Muscle of leg (tissue), 11 donors: ENCODE measurements around the gene MYCBPAP. TPM values are rescaled to one million over a fixed set of nuclear protein-coding genes. Genes with fewer than 3 reads are reported as not detected.

Source experiments
- DNase-seq: peaks from one replicate; pipeline ENCODE4 v3.0.0; 2013
- H3K27ac ChIP-seq: one replicate; pipeline ENCODE4 v1.5.1; 2013; ENCODE audit warnings: mild to moderate bottlenecking, low read length, control low read depth
- H3K27me3 ChIP-seq: one replicate; pipeline ENCODE4 v1.6.1; 2013; ENCODE audit warnings: low read length; ENCODE audit not compliant: control insufficient read depth, insufficient read depth
- H3K36me3 ChIP-seq: one replicate; pipeline ENCODE4 v1.6.1; 2013; ENCODE audit warnings: low read length; ENCODE audit not compliant: control insufficient read depth, insufficient read depth
- H3K4me1 ChIP-seq: one replicate; pipeline ENCODE4 v1.6.1; 2013; ENCODE audit warnings: low read length; ENCODE audit not compliant: control insufficient read depth, insufficient read depth
- H3K4me3 ChIP-seq: one replicate; pipeline ENCODE4 v1.5.1; 2013; ENCODE audit warnings: low read length, control low read depth
- H3K9me3 ChIP-seq: replicated peaks from 2 replicates; pipeline ENCODE4 v1.6.1; 2013; ENCODE audit warnings: low read depth, low read length; ENCODE audit not compliant: control insufficient read depth
- WGBS: methylation state at CpG from one replicate; pipeline ENCODE4 v1.1.5; 2013; ENCODE audit warnings: missing lambda C conversion rate; ENCODE audit not compliant: insufficient coverage; 5-methylcytosine and 5-hydroxymethylcytosine counted together
- polyA plus RNA-seq, 8 donors: library from polyadenylated mRNA; unstranded; fragments of 120-200 nt; gene quantifications; one replicate each; pipeline versions ENCODE4 v1.2.1 to v1.2.3, GENCODE V29; 2013; ENCODE audit warnings: inconsistent platforms in 1 of 8, low replicate concordance in 1 of 8; ENCODE audit not compliant: insufficient read length in 8 of 8, insufficient read depth in 1 of 8
- total RNA-seq: library from RNA; stranded (reverse); fragments of 120-200 nt; gene quantifications from one replicate; pipeline ENCODE4 v1.2.4, GENCODE V29; 2013

Gene MYCBPAP
- total and polyA plus RNA-seq, 9 donors, result 0.66 to 2.3 (median 0.82) TPM

- Histone ChIP-seq H3K27me3 (peaks cover 32% of the 10 kb centered on the region), H3K36me3 (peaks cover 3% of the 10 kb centered on the region), H3K4me3 (no peak overlapping the region), H3K9me3 (no peaks in the 10 kb centered on the region), H3K4me1 (peaks cover 37% of the 10 kb centered on the region), H3K27ac (no peak overlapping the region)
- 89% methylated on average over 8 of the region's 9 CpGs for WGBS
- DNase-seq, result no peak
Observed at GRCh38 chr17:50465635-50466034, 42.6 kb upstream of the MYCBPAP start.

- H3K36me3 ChIP-seq, result peaks cover 3% of the 10 kb centered on the region
- peaks cover 43% of the 10 kb centered on the region for H3K4me1 ChIP-seq
- no peak overlapping the region for H3K27ac ChIP-seq
- no peak for DNase-seq
- H3K9me3 ChIP-seq, result no peaks in the 10 kb centered on the region
- no peak overlapping the region for H3K4me3 ChIP-seq
- H3K27me3 ChIP-seq, result peaks cover 32% of the 10 kb centered on the region
- WGBS, result 89% methylated on average over 6 of the region's 9 CpGs
Observed at GRCh38 chr17:50466371-50467113, 41.7 kb upstream of the MYCBPAP start.

- peaks cover 3% of the 10 kb centered on the region for H3K36me3 ChIP-seq
- no peak overlapping the region for H3K27ac ChIP-seq
- H3K9me3 ChIP-seq, result no peaks in the 10 kb centered on the region
- peaks cover 32% of the 10 kb centered on the region for H3K27me3 ChIP-seq
- DNase-seq, result no peak
- whole genome bisulfite sequencing, result 75% methylated on average over 6 of the region's 7 CpGs
- H3K4me3 ChIP-seq, result no peak overlapping the region
- H3K4me1 ChIP-seq, result peaks cover 49% of the 10 kb centered on the region
Observed at GRCh38 chr17:50467114-50467854, 41.0 kb upstream of the MYCBPAP start.

GRCh38 chr17:50467855-50468303 is 40.4 kb upstream of the MYCBPAP start:
- H3K27ac ChIP-seq, result no peak overlapping the region
- DNase-seq, result no peak
- no peak overlapping the region for H3K4me3 ChIP-seq
- no peaks in the 10 kb centered on the region for H3K9me3 ChIP-seq
- peaks cover 32% of the 10 kb centered on the region for H3K27me3 ChIP-seq
- WGBS, result 67% methylated on average over 13 of the region's 13 CpGs
- H3K4me1 ChIP-seq, result peaks cover 49% of the 10 kb centered on the region
- H3K36me3 ChIP-seq, result no peaks in the 10 kb centered on the region

- peaks cover 51% of the 10 kb centered on the region for H3K4me1 ChIP-seq
- H3K27ac ChIP-seq, result peak within 1 kb of the TSS; percentile 35
Observed at GRCh38 chr17:50468304-50469207, 39.7 kb upstream of the MYCBPAP start, which contains the start of gene CHAD. CHAD (minus strand) TSS chr17:50468880; CDS start chr17:50468813, 67 bp downstream.

GRCh38 chr17:50469208-50469605 is 39.0 kb upstream of the MYCBPAP start:
- peaks cover 55% of the 10 kb centered on the region for H3K4me1 ChIP-seq
- DNase-seq, result peak; percentile 52
- 0% methylated on average over 27 of the region's 37 CpGs for WGBS

More at GRCh38 chr17:50468304-50469207, 39.7 kb upstream of the MYCBPAP start, which contains the start of gene CHAD:
- 18% methylated on average over 70 of the region's 71 CpGs for WGBS
- no peaks in the 10 kb centered on the region for H3K36me3 ChIP-seq
- H3K27me3 ChIP-seq, result peaks cover 32% of the 10 kb centered on the region
- peak; percentile 61 for DNase-seq
- H3K4me3 ChIP-seq, result peak within 1 kb of the TSS; percentile 45
- H3K9me3 ChIP-seq, result no peaks in the 10 kb centered on the region

GRCh38 chr17:50469671-50470305 is 38.5 kb upstream of the MYCBPAP start:
- Histone ChIP-seq H3K27me3 (peaks cover 32% of the 10 kb centered on the region), H3K4me3 (peak overlapping the region; percentile 45), H3K4me1 (peaks cover 55% of the 10 kb centered on the region), H3K36me3 (peaks cover 5% of the 10 kb centered on the region), H3K9me3 (no peaks in the 10 kb centered on the region), H3K27ac (peak overlapping the region; percentile 67)
- WGBS, result 54% methylated on average over 8 of the region's 19 CpGs
- DNase-seq, result no peak

More at GRCh38 chr17:50469208-50469605, 39.0 kb upstream of the MYCBPAP start:
- Histone ChIP-seq H3K36me3 (peaks cover 4% of the 10 kb centered on the region), H3K4me3 (peak overlapping the region; percentile 45), H3K27ac (peak overlapping the region; percentile 35), H3K9me3 (no peaks in the 10 kb centered on the region), H3K27me3 (peaks cover 32% of the 10 kb centered on the region)

- Histone ChIP-seq H3K9me3 (no peaks in the 10 kb centered on the region), H3K27me3 (peaks cover 32% of the 10 kb centered on the region), H3K36me3 (peaks cover 8% of the 10 kb centered on the region), H3K4me1 (peaks cover 55% of the 10 kb centered on the region), H3K4me3 (no peak overlapping the region), H3K27ac (peak overlapping the region; percentile 77)
- 58% methylated on average over 6 of the region's 6 CpGs for WGBS
- DNase-seq, result peak; percentile 82
Observed at GRCh38 chr17:50470426-50470825, 37.8 kb upstream of the MYCBPAP start.
